H9 (cell line): ENCODE results near the gene SPHK1. TPM values are rescaled to one million over a fixed set of nuclear protein-coding genes. Genes with fewer than 3 reads are reported as not detected.

Experiments
- DNase-seq: peaks from one replicate; pipeline ENCODE4 v3.0.0-alpha.2; 2017
- H2AFZ ChIP-seq: one replicate; pipeline ENCODE4 v1.6.1; 2013; ENCODE audit warnings: mild to moderate bottlenecking, low read length, control low read depth, moderate library complexity
- H2AK5ac ChIP-seq: 2 replicates; pipeline ENCODE4 v1.6.1; 2013; ENCODE audit warnings: low read length, control low read depth, mixed read lengths; ENCODE audit not compliant: insufficient read length
- H2BK120ac ChIP-seq: one replicate; pipeline ENCODE4 v1.6.1; 2013; ENCODE audit warnings: low read depth, mild to moderate bottlenecking, low read length, control low read depth, inconsistent platforms; ENCODE audit not compliant: poor library complexity, severe bottlenecking
- H2BK12ac ChIP-seq: 2 replicates; pipeline ENCODE4 v1.6.1; 2013; ENCODE audit warnings: low read length, control low read depth, mixed read lengths, low read depth; ENCODE audit not compliant: insufficient read length
- H2BK15ac ChIP-seq: 2 replicates; pipeline ENCODE4 v1.6.1; 2013; ENCODE audit warnings: low read depth, low read length, control low read depth
- H2BK20ac ChIP-seq: one replicate; pipeline ENCODE4 v1.6.1; 2013; ENCODE audit warnings: low read depth, mild to moderate bottlenecking, low read length, control low read depth, inconsistent platforms; ENCODE audit not compliant: poor library complexity, severe bottlenecking
- H2BK5ac ChIP-seq: 2 replicates; pipeline ENCODE4 v1.6.1; 2013; ENCODE audit warnings: low read length, control low read depth, mixed read lengths; ENCODE audit not compliant: insufficient read length
- H3K14ac ChIP-seq: 2 replicates; pipeline ENCODE4 v1.6.1; 2013; ENCODE audit warnings: low read length, control low read depth; ENCODE audit not compliant: insufficient read depth
- H3K18ac ChIP-seq: 2 replicates; pipeline ENCODE4 v1.6.1; 2013; ENCODE audit warnings: low read depth, mild to moderate bottlenecking, mixed read lengths, low read length, control low read depth; ENCODE audit not compliant: insufficient read length
- H3K23ac ChIP-seq: 2 replicates; pipeline ENCODE4 v1.6.1; 2013; ENCODE audit warnings: low read length, control low read depth, mixed read lengths, low read depth; ENCODE audit not compliant: insufficient read length
- H3K23me2 ChIP-seq: 2 replicates; pipeline ENCODE4 v1.6.1; 2013; ENCODE audit warnings: low read depth, mild to moderate bottlenecking, mixed read lengths, low read length, control low read depth; ENCODE audit not compliant: insufficient read length, poor library complexity, severe bottlenecking
- H3K27ac ChIP-seq: 2 replicates; pipeline ENCODE4 v1.5.1; 2013; ENCODE audit warnings: low read length, control low read depth, mixed read lengths, low read depth; ENCODE audit not compliant: insufficient read length
- H3K27me3 ChIP-seq: 2 replicates; pipeline ENCODE4 v1.6.1; 2013; ENCODE audit warnings: low read length, control low read depth, inconsistent platforms; ENCODE audit not compliant: insufficient read depth
- H3K4ac ChIP-seq: 2 replicates; pipeline ENCODE4 v1.6.1; 2013; ENCODE audit warnings: low read depth, mild to moderate bottlenecking, control low read depth, inconsistent platforms, low read length, moderate library complexity
- H3K4me1 ChIP-seq: 2 replicates; pipeline ENCODE4 v1.6.1; 2013; ENCODE audit warnings: low read length, control low read depth, inconsistent platforms; ENCODE audit not compliant: insufficient read depth
- H3K4me2 ChIP-seq: 2 replicates; pipeline ENCODE4 v1.6.1; 2013; ENCODE audit warnings: low read length, control low read depth, mixed read lengths; ENCODE audit not compliant: insufficient read length, insufficient read depth
- H3K56ac ChIP-seq: 2 replicates; pipeline ENCODE4 v1.6.1; 2013; ENCODE audit warnings: low read depth, mild to moderate bottlenecking, mixed read lengths, low read length, control low read depth; ENCODE audit not compliant: insufficient read length
- H3K79me1 ChIP-seq: 2 replicates; pipeline ENCODE4 v1.6.1; 2013; ENCODE audit warnings: low read depth, mild to moderate bottlenecking, moderate library complexity, low read length, control low read depth, inconsistent platforms; ENCODE audit not compliant: insufficient read depth, poor library complexity, severe bottlenecking
- H3K79me2 ChIP-seq: 2 replicates; pipeline ENCODE4 v1.6.1; 2013; ENCODE audit warnings: low read length, control low read depth, inconsistent platforms; ENCODE audit not compliant: insufficient read depth
- H3K9ac ChIP-seq: 2 replicates; pipeline ENCODE4 v1.6.1; 2013; ENCODE audit warnings: low read length, control low read depth, mixed read lengths; ENCODE audit not compliant: insufficient read length; ENCODE audit errors: extremely low read depth
- H3K9me3 ChIP-seq: one replicate; pipeline ENCODE4 v1.6.1; 2013; ENCODE audit warnings: low read depth, low read length, inconsistent platforms; ENCODE audit not compliant: control insufficient read depth
- H3T11ph ChIP-seq: one replicate; pipeline ENCODE4 v1.6.1; 2013; ENCODE audit warnings: mild to moderate bottlenecking, low read length, control low read depth, inconsistent platforms
- H4K20me1 ChIP-seq: one replicate; pipeline ENCODE4 v1.6.1; 2013; ENCODE audit not compliant: control insufficient read depth, insufficient read length, insufficient read depth
- H4K5ac ChIP-seq: 2 replicates; pipeline ENCODE4 v1.6.1; 2013; ENCODE audit warnings: low read depth, mild to moderate bottlenecking, mixed read lengths, low read length, control low read depth; ENCODE audit not compliant: insufficient read length
- H4K8ac ChIP-seq: replicated peaks from 2 replicates; pipeline ENCODE4 v1.6.1; 2013; ENCODE audit warnings: low read length, control low read depth, mixed read lengths, low read depth; ENCODE audit not compliant: insufficient read length
- H4K91ac ChIP-seq: 2 replicates; pipeline ENCODE4 v1.6.1; 2013; ENCODE audit warnings: low read depth, mild to moderate bottlenecking, moderate library complexity, mixed read lengths, low read length, control low read depth; ENCODE audit not compliant: insufficient read length
- H3K27ac Mint-ChIP-seq, 3 experiments: 2 replicates in 2 of 3; 3 replicates in 1 of 3; pipeline ENCODE4 v1.8.0; 2020 to 2021; ENCODE audit warnings: mixed read lengths in 3 of 3, mild to moderate bottlenecking in 1 of 3, moderate library complexity in 1 of 3
- H3K27me3 Mint-ChIP-seq: 2 replicates; pipeline ENCODE4 v1.8.0; 2021; ENCODE audit warnings: low read depth, mild to moderate bottlenecking, moderate library complexity, mixed read lengths
- H3K36me3 Mint-ChIP-seq, 3 experiments: 2 replicates in 2 of 3; 3 replicates in 1 of 3; pipeline ENCODE4 v1.8.0; 2020 to 2021; ENCODE audit warnings: low read depth in 3 of 3, mixed read lengths in 3 of 3; ENCODE audit not compliant: insufficient read depth in 1 of 3
- H3K4me1 Mint-ChIP-seq, 2 experiments: 2 replicates each; pipeline ENCODE4 v1.8.0; 2020; ENCODE audit warnings: mixed read lengths in 2 of 2
- H3K4me3 Mint-ChIP-seq, 2 experiments: 2 replicates in 1 of 2; 3 replicates in 1 of 2; pipeline ENCODE4 v1.8.0; 2020 to 2021; ENCODE audit warnings: mild to moderate bottlenecking in 2 of 2, mixed read lengths in 2 of 2, moderate library complexity in 1 of 2
- H3K9me3 Mint-ChIP-seq, 2 experiments: 2 replicates in 1 of 2; 3 replicates in 1 of 2; pipeline ENCODE4 v1.8.0; 2020; ENCODE audit warnings: mild to moderate bottlenecking in 2 of 2, mixed read lengths in 2 of 2, moderate library complexity in 1 of 2
- WGBS: extraction: QIAGEN DNeasy Blood & Tissue Kit; methylation state at CpG from one replicate; pipeline ENCODE4 v1.1.7; 2013; ENCODE audit warnings: missing lambda C conversion rate, low lambda C conversion rate, mixed read lengths; ENCODE audit not compliant: insufficient read length; ENCODE audit errors: extremely low coverage; 5-methylcytosine and 5-hydroxymethylcytosine counted together
- total RNA-seq: library from RNA; stranded (reverse); gene quantifications from 2 replicates; pipeline ENCODE4 v1.2.1, GENCODE V29; 2021
- TF ChIP-seq, protein P1 (sequence below): fragments of 200-600 bp; sonication (generic); conservative IDR thresholded peaks from 3 replicates; pipeline ENCODE4 v1.8.0; 2021; ENCODE audit warnings: antibody characterized with exemption, mild to moderate bottlenecking

SPHK1 gene
- total RNA-seq, 1 experiment from 2014 or later = 1.4 TPM

DNA sequence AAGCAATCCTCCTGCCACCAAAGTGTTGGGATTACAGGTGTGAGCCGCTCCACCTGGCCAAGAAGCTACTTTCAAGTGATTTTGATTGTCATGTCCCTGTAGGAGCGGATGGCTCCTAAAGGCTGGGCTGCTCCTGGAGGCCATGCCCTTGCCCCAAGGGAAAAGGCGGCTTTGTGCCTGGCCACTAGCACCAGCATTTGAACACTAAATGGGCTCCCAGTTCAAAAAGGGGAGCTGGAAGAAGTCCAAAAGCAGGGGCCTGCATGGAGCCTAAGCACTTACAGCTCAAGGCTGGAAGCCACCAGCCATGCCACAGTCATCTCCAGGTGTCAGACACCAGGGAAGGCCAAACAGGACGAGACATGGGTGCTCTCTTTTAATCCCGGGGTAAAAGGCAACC lies 26.8 kb downstream of the SPHK1 start:
- Histone ChIP-seq H3K4ac (no peak overlapping the region), H4K5ac (no peak overlapping the region), H2BK12ac (no peak overlapping the region), H3K9ac (no peak overlapping the region), H3K23me2 (no peaks in the 10 kb centered on the region), H3K9me3 (no peaks in the 10 kb centered on the region), H2BK5ac (no peak overlapping the region), H2BK120ac (no peak overlapping the region), H4K8ac (no peak overlapping the region), H3K23ac (no peak overlapping the region), H3K14ac (no peak overlapping the region), H3T11ph (no peak overlapping the region), H3K4me2 (no peak overlapping the region), H4K20me1 (no peaks in the 10 kb centered on the region), H3K4me1 (peaks cover 4% of the 10 kb centered on the region), H2AFZ (no peak overlapping the region), H3K79me1 (peaks cover 6% of the 10 kb centered on the region), H2BK20ac (no peak overlapping the region), H3K18ac (no peak overlapping the region), H2BK15ac (no peak overlapping the region), H3K27me3 (no peaks in the 10 kb centered on the region), H4K91ac (no peak overlapping the region), H3K79me2 (peaks cover 9% of the 10 kb centered on the region; the same call in 1 of the 2 replicates), H2AK5ac (no peak overlapping the region), H3K56ac (no peak overlapping the region), H3K27ac (no peak overlapping the region)
- no peak for DNase-seq
- Mint-ChIP-seq H3K27ac (no peak overlapping the region), H3K4me1 (peaks cover 14 to 23% of the 10 kb centered on the region in 2 experiments), H3K4me3 (no peak overlapping the region), H3K27me3 (no peaks in the 10 kb centered on the region), H3K9me3 (no peaks in the 10 kb centered on the region), H3K36me3 (peaks cover 6 to 11% (median 6%) of the 10 kb centered on the region in 3 experiments; a peak in 5 of 7 replicates)
- TF ChIP-seq, protein P1, sequence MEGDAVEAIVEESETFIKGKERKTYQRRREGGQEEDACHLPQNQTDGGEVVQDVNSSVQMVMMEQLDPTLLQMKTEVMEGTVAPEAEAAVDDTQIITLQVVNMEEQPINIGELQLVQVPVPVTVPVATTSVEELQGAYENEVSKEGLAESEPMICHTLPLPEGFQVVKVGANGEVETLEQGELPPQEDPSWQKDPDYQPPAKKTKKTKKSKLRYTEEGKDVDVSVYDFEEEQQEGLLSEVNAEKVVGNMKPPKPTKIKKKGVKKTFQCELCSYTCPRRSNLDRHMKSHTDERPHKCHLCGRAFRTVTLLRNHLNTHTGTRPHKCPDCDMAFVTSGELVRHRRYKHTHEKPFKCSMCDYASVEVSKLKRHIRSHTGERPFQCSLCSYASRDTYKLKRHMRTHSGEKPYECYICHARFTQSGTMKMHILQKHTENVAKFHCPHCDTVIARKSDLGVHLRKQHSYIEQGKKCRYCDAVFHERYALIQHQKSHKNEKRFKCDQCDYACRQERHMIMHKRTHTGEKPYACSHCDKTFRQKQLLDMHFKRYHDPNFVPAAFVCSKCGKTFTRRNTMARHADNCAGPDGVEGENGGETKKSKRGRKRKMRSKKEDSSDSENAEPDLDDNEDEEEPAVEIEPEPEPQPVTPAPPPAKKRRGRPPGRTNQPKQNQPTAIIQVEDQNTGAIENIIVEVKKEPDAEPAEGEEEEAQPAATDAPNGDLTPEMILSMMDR = no peak
- no CpG with 5 or more reads among the region's 5 CpGs for WGBS
